Sciatic nerve (tissue), 2 donors: ENCODE measurements around the gene TDRD7. TPM values are rescaled to one million over a fixed set of nuclear protein-coding genes. Genes with fewer than 3 reads are reported as not detected.
"Not testable (repeated sequence)": the region's sequence is repeated elsewhere in the genome, so short reads cannot be mapped to it uniquely, and the experiment has no call there.

Experiments used
- ATAC-seq: fragments of 200-7000 bp; cut with Tn5 transposase; one replicate; pipeline ENCODE4 v1.9.1; 2020; ENCODE audit warnings: mild to moderate bottlenecking, moderate library complexity
- DNase-seq: peaks from one replicate; pipeline ENCODE4 v3.0.0-alpha.2; 2020; ENCODE audit warnings: low spot score
- intact Hi-C: fragments of 100-400 bp; cut with DNase I; formaldehyde crosslinking; loops from one replicate; pipeline ENCODE4 v1.14.2; 2022
- total RNA-seq: library from RNA; stranded (reverse); fragmentation: NEBNext Ultra II Directional; extraction: Animal tissue kit (Norgen Biotek cat#: 25700); gene quantifications from one replicate; pipeline ENCODE4 v1.2.1, GENCODE V29; 2021
- donor health status: DM: no; HTN: no; CAD: no.
- donor health status: DM: no; HTN: no; CAD: no.

The TDRD7 gene
- total RNA-seq, 1 donor from 2014 or later = 19.5 TPM

DNA sequence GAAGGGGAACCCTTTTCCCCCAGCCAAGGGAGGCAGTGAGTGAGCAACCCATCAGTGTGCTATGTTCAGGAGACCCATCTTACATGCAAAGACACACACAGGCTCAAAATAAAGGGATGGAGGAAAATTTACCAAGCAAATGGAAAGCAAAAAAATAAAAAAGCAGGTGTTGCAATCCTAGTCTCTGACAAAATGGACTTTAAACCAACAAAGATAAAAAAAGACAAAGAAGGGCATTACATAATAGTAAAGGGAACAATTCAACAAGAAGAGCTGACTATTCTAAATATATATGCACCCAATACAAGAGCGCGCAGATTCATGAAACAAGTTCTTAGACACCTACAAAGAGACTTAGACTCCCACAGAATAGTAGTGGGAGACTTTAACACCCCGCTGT is 41.7 kb downstream of the TDRD7 start:
- ATAC-seq, intact Hi-C loops, DNase-seq: not testable (repeated sequence)

DNA sequence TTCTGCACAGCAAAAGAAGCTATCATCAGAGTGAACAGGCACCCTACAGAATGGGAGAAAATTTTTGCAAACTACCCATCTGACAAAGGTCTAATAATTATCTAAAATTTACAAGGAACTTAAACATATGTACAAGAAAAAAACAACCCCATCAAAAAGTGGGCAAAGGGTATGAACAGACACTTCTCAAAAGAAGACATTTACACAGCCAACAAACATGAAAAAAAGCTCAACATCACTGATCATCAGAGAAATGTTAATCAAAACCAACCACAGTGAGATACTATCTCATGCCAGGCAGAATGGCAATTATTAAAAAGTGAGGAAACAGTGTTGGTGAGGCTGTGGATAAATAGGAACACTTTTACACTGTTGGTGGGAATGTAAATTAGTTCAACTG is 44.9 kb downstream of the TDRD7 start:
- intact Hi-C loops, DNase-seq, ATAC-seq: not testable (repeated sequence)

DNA sequence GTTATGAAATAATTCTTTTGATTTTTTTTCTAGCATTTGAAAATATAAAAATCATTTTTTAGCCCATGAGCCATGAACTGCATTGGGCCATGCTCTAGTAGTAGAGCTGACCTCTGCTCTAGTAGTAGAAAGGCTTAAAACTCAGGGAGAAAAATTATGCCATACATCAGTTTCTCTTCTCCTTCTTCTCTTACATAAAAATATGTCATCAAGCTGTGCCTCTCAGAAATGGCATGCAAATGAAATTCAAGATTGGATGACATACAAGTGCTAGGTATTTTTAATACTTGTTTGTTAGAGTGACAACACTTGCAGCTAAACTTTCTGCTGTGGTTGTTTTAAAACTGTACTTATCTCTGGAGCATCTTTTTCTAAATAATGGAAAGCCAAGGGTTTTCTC is 47.4 kb downstream of the TDRD7 start:
- DNase-seq (no peak), ATAC-seq (no peak)
- intact Hi-C loops = no loop called here

DNA sequence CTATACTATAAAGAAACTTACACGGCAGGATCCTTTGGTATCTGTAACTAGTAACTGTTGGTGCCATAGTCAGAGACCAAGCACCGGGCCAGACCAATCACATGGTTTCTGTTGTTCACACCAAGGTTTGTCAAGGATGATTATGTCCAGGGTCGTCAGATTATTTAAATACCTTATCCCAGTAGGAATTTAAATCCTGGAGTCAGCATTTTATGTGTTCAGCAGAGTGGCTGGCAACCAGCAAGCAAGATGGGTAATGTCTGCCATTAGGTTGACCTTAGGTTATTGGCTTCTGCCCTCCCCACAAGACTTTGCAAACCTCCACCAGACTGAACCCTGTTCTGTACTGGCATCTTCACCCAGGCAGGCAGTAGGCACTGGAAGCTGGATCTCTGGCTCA is 50.3 kb downstream of the TDRD7 start:
- no peak for DNase-seq
- no peak for ATAC-seq
- intact Hi-C loops = no loop called here

DNA sequence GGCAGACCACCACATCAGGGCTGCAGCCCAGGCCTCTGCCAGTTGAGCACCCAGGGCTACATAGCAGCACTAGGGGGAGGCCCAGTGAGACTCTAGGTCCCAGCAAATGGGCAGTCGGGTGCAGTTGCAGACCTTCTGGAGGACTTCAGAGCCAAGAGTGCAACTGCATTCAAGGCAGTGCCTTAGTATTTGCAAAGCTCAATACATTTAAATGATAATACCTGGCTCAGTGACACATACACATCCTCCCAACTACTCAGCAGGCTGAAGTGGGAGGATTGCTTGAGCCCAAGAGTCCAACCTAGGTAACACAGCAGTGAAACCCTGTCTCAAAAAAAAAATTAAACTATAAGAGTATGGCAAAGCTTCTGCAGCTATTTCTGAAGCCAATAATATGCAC is 51.0 kb downstream of the TDRD7 start:
- no peak for ATAC-seq
- no peak for DNase-seq
- intact Hi-C loops = no loop called here

DNA sequence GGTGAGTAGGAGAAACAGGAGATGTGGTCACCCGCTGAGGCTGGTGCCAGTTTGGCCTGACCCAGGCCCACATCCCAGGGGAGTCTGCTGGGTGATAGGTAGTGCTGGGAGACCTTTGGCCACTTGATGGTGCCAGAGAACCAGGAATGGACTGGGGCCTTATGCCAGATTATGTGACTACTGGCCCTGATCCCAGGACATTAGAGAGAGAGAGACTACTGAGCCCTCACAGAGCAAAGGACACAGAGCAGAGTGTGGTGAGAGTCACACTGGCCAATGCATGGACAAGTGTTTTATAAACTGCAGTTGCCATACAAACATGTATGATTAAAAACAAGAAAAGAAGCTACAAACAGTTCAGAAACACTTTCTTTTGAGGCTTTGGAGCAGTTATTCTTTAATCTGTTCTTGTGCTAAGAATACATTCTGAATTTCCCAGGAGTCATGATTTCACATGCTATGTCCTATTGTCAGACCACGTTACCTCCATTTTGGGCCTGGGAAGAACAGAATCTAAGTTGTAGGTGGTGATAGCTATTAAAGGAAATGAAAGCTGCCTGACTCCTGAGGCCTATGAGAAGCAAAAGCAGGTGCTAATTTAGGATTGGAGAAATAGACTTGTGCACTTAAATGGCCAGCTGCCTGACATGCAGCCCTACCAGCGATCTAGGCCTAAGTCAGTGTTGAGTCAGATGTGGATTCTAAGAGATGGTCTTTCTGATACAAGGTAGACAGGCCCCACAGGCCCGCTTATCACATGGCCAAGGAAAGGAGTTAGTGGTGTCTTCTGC is 57.0 kb downstream of the TDRD7 start:
- intact Hi-C loops = loop anchor here (2.0 kb wide), 1 partner anchor 130 kb away; no protein-coding TSS in a partner anchor
- ATAC-seq (peak; percentile 98), DNase-seq (peak; percentile 81)

DNA sequence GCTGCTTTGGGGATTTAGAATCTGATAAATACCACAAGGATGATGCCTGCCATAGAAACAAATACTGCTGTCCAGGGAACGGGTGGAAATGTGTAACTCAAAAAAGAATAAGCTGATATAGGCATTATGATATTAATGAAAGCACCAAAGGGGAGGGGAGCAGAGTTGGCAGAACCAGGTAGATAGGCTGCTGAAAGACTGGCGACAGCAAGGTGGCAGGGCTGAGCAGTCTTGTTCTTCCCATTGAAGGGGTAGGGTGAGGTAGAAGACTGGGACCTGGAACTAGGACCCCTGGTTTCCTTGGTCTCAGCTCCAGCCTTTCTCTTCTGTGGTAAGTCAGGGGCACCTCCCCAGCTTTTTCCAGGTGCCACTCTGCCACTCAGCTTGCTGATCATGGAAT is 58.2 kb downstream of the TDRD7 start:
- ATAC-seq (no peak), DNase-seq (no peak)
- intact Hi-C loops = no loop called here

DNA sequence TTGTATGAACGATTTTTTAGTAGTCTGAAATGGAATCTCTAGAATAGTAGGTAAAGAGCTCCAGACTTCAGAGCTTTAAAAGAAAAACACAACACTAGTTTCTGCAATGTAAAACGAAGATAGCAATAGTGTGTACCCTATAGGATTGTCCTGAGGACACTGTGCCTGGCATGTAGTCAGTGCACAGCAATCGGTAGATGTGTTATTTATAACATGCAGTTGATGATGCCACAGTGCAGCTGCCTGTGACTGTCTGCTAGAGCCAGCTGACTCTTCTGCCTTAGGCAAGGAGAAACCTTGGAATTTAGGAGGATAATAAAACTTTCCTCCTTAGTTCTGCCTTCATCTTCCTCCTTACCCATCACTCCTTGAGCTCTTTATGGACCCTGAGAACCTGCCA is 61.8 kb downstream of the TDRD7 start:
- intact Hi-C loops = no loop called here
- ATAC-seq = no peak
- no peak for DNase-seq

DNA sequence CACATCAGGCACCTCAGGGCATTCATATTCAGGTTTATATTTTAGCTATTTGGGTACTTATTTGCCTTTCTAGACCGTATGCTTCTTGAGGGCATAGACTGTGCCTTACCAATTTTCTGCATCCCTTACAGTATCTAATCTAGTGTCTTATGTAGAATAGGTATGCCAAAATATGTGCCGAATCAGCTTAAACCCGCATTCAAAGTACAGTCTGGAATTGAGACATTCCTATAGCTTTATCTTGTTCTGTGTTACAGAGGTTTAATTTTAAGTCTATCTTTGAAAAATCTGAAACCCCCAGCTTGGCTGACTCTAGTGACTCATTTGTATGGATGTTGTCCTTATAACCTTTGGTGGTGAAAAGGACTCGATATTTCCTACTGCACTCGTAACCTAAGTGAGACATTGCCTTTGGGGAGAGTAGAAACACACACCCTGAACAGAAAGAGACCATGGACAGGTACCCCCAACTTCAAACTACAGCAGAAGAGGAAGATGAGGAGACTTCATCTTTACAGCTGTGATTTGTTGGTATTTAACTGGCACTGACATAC is 62.6 kb downstream of the TDRD7 start:
- ATAC-seq (no peak), DNase-seq (no peak)
- intact Hi-C loops = no loop called here

DNA sequence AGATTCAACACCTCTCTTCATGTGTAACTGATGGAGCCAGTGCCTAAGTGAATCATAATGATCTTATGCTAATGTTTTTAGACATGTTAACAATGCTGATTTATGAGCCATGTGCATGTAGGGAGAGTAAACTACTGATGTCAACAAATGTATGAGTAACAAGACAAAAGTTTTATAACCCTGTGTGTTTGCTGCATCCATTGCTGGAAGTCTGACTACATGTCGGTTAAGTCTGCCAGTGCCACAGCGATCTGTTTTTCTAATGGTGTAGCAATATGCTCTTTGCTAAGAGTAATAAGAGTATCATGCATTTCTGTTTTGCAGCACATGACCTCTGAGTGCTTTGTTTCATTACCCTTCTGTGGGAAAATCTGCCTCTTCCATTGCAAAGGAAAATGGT is 63.2 kb downstream of the TDRD7 start:
- intact Hi-C loops = no loop called here
- DNase-seq = no peak
- no peak for ATAC-seq

DNA sequence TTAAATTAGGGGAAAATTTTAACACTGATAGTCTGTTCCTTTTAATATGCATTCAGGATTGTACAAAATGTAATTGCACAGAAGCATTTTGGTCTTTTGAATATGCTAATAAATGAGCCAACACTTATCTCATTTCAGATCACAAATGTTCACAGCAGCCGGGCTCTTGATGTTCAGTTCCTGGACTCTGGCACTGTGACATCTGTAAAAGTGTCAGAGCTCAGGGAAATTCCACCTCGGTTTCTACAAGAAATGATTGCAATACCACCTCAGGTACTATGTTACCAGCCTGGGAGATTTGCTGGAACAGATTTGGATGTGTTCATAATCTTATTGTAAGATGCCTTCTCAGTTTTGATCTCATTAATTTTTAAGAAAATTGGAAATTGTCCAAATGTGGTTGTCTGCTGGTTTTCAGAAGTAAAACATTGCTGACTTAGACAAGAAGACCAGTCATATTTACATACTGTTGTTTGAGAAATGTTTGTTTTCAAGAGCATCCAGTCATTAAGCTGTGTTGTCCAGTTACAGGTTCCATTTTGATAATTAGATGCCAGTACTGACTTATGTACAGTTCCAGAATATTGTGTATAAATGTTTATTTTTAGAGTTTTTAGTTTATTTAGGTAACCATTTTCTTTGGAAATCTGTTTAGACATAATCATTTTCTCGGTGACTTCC is 66.5 kb downstream of the TDRD7 start:
- DNase-seq (no peak), ATAC-seq (no peak)
- intact Hi-C loops = no loop called here

DNA sequence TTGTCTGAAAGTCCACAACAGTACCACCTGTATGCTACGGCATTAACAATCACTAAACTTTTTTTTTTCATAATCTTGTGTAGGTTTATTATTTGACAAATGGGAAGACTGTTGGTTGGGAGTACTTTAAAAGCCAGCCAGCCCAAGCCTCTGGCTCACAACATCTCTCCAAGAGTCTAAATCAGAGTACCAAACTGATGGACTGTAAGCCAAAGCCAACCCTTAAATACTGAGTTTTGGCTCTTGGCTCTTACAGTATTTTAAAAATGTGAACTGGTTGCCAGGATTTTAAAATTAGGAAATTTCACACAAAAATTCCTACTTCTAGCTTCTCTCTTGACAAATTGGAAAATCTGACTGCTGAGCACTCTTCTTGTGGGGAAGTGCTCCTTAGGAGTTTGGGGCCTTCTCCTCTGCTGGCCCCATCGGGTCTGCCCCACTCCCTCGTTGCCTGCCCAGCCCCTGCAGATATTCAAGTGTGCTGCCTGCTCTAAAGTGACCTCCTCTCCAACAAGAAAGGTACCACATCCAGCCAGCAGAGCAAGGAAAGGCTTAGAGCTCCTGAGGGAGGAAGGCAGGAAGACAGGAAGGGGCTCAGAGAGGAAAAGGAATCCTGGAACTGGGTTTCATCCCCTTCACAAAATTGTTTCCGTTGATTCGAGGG is 67.7 kb downstream of the TDRD7 start:
- peak; percentile 38 for ATAC-seq
- DNase-seq = no peak
- intact Hi-C loops = no loop called here

DNA sequence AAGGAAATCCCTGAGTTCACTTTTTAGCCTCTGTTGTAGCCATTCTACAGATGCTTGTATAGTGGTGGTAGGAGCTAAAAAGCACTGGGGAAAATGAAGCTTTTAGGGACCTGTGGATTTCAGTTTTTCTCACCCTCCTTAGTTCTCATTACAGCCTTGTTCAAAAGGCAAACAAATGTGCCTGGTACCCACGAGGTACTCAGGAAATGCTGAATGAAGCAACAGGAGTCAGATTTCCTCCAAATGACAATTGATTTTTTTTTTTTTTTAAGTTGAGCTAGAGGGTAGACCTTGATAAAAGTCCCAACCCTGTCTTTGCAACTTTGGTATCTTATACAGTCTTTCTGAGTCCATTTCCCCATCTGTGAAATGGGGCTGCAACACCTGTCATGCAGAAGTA is 68.3 kb downstream of the TDRD7 start:
- intact Hi-C loops = no loop called here
- DNase-seq (no peak), ATAC-seq (no peak)

DNA sequence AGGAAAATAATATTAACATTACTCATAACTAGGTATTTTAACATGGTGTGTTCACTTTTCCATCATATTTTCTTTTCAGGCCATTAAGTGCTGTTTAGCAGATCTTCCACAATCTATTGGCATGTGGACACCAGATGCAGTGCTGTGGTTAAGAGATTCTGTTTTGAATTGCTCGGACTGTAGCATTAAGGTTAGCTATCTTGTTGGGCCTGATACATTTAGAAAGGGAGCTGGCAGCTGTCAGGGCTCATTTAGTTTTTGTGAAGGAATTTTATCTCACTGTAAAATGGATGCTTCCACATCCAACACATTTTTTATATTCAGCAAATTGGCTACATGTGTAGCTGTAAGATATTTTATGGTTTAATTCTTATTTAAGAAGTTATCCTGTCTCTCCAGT is 68.9 kb downstream of the TDRD7 start:
- ATAC-seq (no peak), DNase-seq (no peak)
- intact Hi-C loops = no loop called here

DNA sequence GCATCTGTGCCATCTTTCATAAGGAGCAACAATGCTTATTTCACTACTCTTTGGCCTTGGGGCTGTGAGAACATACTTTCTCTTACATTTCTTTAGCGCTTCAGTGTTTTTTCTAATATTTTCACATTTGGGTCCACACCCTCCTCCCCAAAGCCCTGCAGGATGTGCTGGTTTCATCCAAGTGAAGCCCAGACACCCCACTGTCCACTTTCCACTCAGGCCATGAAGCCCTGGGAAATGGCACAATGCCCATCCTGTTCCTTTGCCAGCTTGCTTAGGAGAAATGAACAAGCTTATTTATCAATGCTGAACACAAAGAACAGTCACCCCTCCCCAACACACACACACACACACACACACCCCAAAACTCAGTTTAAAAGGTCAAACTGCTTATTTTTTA is 72.2 kb downstream of the TDRD7 start:
- DNase-seq = no peak
- ATAC-seq = no peak
- intact Hi-C loops = no loop called here

DNA sequence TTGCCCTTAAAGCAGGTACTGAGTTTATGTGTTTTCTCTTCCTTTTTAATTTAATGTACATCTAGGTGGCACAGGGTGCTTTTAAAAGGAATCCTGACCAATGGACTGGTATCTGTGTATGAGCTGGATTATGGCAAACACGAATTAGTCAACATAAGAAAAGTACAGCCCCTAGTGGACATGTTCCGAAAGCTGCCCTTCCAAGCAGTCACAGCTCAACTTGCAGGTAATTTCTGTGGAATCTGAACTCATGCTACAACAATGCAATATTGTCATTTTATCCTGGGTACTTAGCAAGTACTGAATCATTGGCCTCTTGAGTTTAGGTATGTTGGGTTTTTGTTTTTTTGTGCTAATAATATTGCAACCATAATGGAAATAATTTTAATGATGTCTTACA is 75.2 kb downstream of the TDRD7 start:
- ATAC-seq (no peak), DNase-seq (no peak)
- intact Hi-C loops = no loop called here

DNA sequence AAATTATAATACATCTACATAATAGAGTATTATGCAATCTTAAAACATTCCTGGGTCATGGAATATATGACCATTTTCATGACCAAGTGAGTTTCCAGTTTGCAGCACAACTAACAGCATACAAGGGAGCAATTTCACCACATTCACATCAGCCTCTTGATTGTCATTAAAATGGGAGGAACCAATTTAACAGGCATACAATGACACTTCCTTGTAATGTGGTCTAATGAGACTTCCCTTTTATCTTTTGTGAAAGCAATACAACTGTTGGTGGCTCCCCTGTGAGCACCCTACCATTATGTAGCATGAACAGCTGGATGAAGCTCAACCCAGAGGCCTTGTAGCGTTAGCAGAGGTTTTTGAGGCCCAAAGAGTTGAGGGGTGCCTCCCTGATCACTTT is 76.0 kb downstream of the TDRD7 start:
- ATAC-seq (no peak), DNase-seq (no peak)
- intact Hi-C loops = no loop called here

DNA sequence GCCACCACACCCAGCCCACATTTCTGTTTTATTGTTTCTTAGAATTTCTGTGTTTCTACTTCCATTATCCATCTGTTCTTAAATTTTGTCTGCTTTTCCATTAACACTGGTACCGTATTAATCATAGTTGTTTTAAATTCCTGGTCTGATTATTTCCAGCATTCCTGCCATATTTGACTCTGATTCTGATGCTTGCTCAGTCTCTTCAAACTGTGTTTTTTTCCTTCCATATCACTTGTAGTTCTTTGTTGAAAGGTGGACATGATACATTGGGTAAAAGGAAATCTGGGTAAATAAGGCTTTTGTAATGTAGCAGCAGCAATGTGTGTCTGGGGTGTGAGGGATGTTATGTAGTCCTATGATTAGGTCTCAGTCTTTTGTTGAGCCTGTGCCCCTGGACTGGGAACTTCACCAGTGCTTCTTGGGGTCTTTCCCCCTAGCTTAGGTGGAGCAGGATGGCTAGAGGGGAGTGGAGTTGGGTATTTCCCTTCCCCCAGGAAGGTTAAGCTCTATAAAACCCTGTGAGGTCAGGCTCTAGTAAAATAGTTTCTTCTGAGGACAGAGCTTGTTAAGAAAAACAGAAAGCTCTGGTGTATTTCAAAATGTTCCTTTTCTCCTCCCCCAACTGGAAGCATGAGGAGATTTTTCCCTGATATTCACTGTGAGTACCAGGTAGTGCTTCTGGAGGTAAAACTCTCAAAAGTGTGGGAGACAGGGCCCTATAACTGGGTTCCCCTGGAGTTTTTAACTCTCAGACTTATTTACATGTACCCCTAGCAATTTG is 79.5 kb downstream of the TDRD7 start:
- ATAC-seq (no peak), DNase-seq (no peak)
- intact Hi-C loops = no loop called here
